Smooth muscle cell of trachea (primary cell): ENCODE data around the gene OR5AU1. TPM values are rescaled to one million over a fixed set of nuclear protein-coding genes. Genes with fewer than 3 reads are reported as not detected.

Source experiments
- total RNA-seq: library from RNA; depleted of rRNA; stranded (reverse); fragments of >200 nt; gene quantifications from 2 replicates; pipeline ENCODE4 v1.2.1, GENCODE V29; 2014

OR5AU1 gene
- 0.15 TPM in 1 of 2 replicates, not detected in the other for total RNA-seq

DNA sequence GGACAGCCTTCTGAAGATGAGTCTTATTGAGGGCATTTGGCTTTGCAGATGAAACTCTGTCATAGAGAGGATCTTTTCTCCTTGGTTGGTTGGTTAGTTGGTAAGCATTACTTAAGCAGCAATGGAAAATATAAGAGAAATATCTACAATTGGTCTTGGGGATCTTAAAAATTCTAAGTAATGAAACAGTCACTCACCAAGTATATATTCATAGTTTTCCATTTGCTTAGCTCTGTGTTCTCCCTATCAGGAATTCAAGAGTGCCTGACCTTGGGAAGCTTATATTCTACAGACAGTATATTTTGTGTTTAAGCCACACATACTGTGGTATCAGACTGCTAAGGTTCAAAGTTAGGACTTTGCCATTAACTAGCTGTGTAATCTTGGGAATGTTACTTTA lies at the start of gene OR5AU1:
Gene OR5AU1, minus strand, starts transcription at position 101 of the 400 bp plus-strand sequence. CDS start 191 bp downstream, outside the sequence.

Other genes with a start within 250 kb of the OR5AU1 start
- not detected in 2 replicates for gene RNASE2, start 200.6 kb downstream of the OR5AU1 start, total RNA-seq
- 42.5 and 59.8 TPM in 2 replicates for gene METTL17, start 166.1 kb downstream of the OR5AU1 start, total RNA-seq
- gene SLC39A2, start 156.8 kb downstream of the OR5AU1 start, total RNA-seq: 0.17 TPM in 1 of 2 replicates, not detected in the other
- gene NDRG2, start 131.0 kb downstream of the OR5AU1 start, total RNA-seq: 0.17 and 0.44 TPM in 2 replicates
- under 0.01 TPM in 1 of 2 replicates, not detected in the other for gene TPPP2, start 125.8 kb downstream of the OR5AU1 start, total RNA-seq
- not detected in 2 replicates for gene RNASE13, start 121.3 kb downstream of the OR5AU1 start, total RNA-seq
- gene RNASE7, start 113.7 kb downstream of the OR5AU1 start, total RNA-seq: 0.17 TPM in 1 of 2 replicates, not detected in the other
- not detected in 2 replicates for gene RNASE8, start 98.2 kb downstream of the OR5AU1 start, total RNA-seq
- gene ARHGEF40, start 85.8 kb downstream of the OR5AU1 start, total RNA-seq: 55.2 and 59.9 TPM in 2 replicates
- gene ZNF219, start 57.4 kb downstream of the OR5AU1 start, total RNA-seq: 1.5 and 5.1 TPM in 2 replicates
- gene TMEM253, start 55.0 kb downstream of the OR5AU1 start, total RNA-seq: 0.33 TPM in 1 of 2 replicates, not detected in the other
- gene HNRNPC, start 113.4 kb upstream of the OR5AU1 start, total RNA-seq: 629 and 814 TPM in 2 replicates
- not detected in 2 replicates for gene RPGRIP1, start 124.0 kb upstream of the OR5AU1 start, total RNA-seq
- 73.8 and 89.9 TPM in 2 replicates for gene SUPT16H, start 228.0 kb upstream of the OR5AU1 start, total RNA-seq